Gastrocnemius medialis (tissue), 4 donors: Measurements from ENCODE around the gene PTPN3. TPM values are rescaled to one million over a fixed set of nuclear protein-coding genes. Genes with fewer than 3 reads are reported as not detected.

ENCODE experiments used
- ATAC-seq, 2 donors: fragments of 150-250 bp; one replicate each; pipeline ENCODE4 v1.9.1; 2016
- DNase-seq, 2 donors: peaks; one replicate each; pipeline ENCODE4 v3.0.0-alpha.2; 2019
- H3K27ac ChIP-seq, 4 donors: fragments of 200-600 bp; sonication (generic); 1 replicate in 1 of 4; 2 replicates in 3 of 4; pipeline ENCODE4 v1.5.1; 2016 to 2018; ENCODE audit warnings: mild to moderate bottlenecking in 2 of 4, moderate library complexity in 1 of 4
- H3K27me3 ChIP-seq, 3 donors: fragments of 200-600 bp; sonication (generic) in 2 of 3; 1 replicate in 1 of 3; 2 replicates in 2 of 3; pipeline versions ENCODE4 v1.5.1 to v1.6.0; 2016 to 2019; ENCODE audit warnings: mild to moderate bottlenecking in 1 of 3, moderate library complexity in 1 of 3
- H3K36me3 ChIP-seq, 2 donors: fragments of 200-600 bp; sonication (generic) in 1 of 2; one replicate each; pipeline ENCODE4 v1.5.1; 2017 to 2018
- H3K4me1 ChIP-seq, 2 donors: fragments of 200-600 bp; sonication (generic) in 1 of 2; one replicate each; pipeline ENCODE4 v1.5.1; 2016 to 2017; ENCODE audit warnings: mild to moderate bottlenecking in 2 of 2
- H3K4me3 ChIP-seq, 4 donors: fragments of 200-600 bp; sonication (generic) in 3 of 4; 1 replicate in 1 of 4; 2 replicates in 3 of 4; pipeline ENCODE4 v1.5.1; 2016 to 2019; ENCODE audit warnings: mild to moderate bottlenecking in 2 of 4
- H3K9me3 ChIP-seq, 3 donors: fragments of 200-600 bp; sonication (generic) in 2 of 3; 1 replicate in 1 of 3; 2 replicates in 2 of 3; pipeline ENCODE4 v1.5.1; 2016 to 2019
- POLR2A ChIP-seq, 2 donors: fragments of 450-650 bp; IDR thresholded peaks; one replicate each; pipeline ENCODE4 v1.6.1; 2017; ENCODE audit warnings: antibody characterized with exemption in 2 of 2, mild to moderate bottlenecking in 2 of 2, moderate library complexity in 2 of 2
- in situ Hi-C, 4 donors: fragments of 200-750 bp; cut with MboI; loops; one replicate each; pipeline versions ENCODE4 v1.15.0 to v1.8.0; 2017; ENCODE audit warnings: low sequenced_read_pairs in 4 of 4
- intact Hi-C: fragments of 100-400 bp; cut with DNase I; formaldehyde crosslinking; loops from one replicate; pipeline ENCODE4 v1.15.1; 2023; ENCODE audit warnings: low total_unique reads
- microRNA-seq, 2 donors: library from miRNA; unstranded; fragments of <30 nt; microRNA quantifications; one replicate each; pipeline ENCODE4, GENCODE V29; 2016; ENCODE audit warnings: borderline replicate concordance in 2 of 2
- total RNA-seq, 4 donors: library from RNA; depleted of rRNA; stranded (reverse); fragments of >200 nt; gene quantifications; one replicate each; pipeline versions ENCODE4 v1.1.0 to v1.2.3, GENCODE V29; 2016
- TF ChIP-seq, protein P1 (sequence below), 5 experiments: fragments of 450-650 bp in 3 of 5; fragments of 200-600 bp in 2 of 5; sonication (generic) in 2 of 5; IDR thresholded peaks in 4 of 5; conservative IDR thresholded peaks in 1 of 5; 1 replicate in 4 of 5; 2 replicates in 1 of 5; pipeline ENCODE4 v1.5.1; 2016 to 2019; ENCODE audit warnings: antibody characterized with exemption in 5 of 5, mild to moderate bottlenecking in 3 of 5, moderate library complexity in 3 of 5

PTPN3 gene
- total RNA-seq, 4 donors from 2014 or later, result 15.6 to 305 (median 82.2) TPM

GRCh38 chr9:109335121-109335520, 163.0 kb downstream of the PTPN3 start:
- no peak overlapping the region for H3K27ac ChIP-seq
- H3K27me3 ChIP-seq, result no peaks in the 10 kb centered on the region
- TF ChIP-seq, protein P1, sequence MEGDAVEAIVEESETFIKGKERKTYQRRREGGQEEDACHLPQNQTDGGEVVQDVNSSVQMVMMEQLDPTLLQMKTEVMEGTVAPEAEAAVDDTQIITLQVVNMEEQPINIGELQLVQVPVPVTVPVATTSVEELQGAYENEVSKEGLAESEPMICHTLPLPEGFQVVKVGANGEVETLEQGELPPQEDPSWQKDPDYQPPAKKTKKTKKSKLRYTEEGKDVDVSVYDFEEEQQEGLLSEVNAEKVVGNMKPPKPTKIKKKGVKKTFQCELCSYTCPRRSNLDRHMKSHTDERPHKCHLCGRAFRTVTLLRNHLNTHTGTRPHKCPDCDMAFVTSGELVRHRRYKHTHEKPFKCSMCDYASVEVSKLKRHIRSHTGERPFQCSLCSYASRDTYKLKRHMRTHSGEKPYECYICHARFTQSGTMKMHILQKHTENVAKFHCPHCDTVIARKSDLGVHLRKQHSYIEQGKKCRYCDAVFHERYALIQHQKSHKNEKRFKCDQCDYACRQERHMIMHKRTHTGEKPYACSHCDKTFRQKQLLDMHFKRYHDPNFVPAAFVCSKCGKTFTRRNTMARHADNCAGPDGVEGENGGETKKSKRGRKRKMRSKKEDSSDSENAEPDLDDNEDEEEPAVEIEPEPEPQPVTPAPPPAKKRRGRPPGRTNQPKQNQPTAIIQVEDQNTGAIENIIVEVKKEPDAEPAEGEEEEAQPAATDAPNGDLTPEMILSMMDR (IDR thresholded peaks at IDR 0.05 in 4 of 5, conservative IDR thresholded peaks at IDR 0.05 in 1 of 5), result no peak
- no peak for TF ChIP-seq POLR2A (IDR thresholded peaks at IDR 0.05)
- DNase-seq (no peak), ATAC-seq (no peak)
- no peak overlapping the region for H3K4me3 ChIP-seq
- H3K4me1 ChIP-seq, result no peaks in the 10 kb centered on the region
- no peaks in the 10 kb centered on the region for H3K36me3 ChIP-seq
- intact Hi-C loops, result no loop called here
- H3K9me3 ChIP-seq, result no peaks in the 10 kb centered on the region
- in situ Hi-C loops, result no loop called here

DNA sequence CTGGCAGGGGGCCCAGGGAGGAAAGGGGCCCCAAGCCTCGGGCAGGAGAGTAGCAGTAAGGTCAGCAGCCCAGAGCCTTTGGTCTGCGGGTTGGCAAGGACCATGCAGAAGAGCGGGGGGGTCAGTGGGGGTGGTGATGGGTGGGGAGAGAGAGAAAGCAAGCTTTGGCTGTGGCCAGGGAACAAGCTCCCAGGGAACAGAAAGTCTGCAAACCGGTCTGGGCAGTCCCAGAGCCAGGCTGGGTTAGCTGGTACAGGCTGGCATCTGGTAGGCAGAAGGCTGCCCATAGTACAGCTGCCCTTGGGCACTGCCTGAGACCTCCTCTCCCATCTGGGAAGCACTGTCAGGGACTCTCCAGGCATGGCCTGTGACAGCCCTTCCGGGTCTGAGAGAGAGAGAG, 166.8 kb downstream of the PTPN3 start:
- DNase-seq (no peak), ATAC-seq (no peak)
- no peaks in the 10 kb centered on the region for H3K9me3 ChIP-seq
- no peak overlapping the region for H3K4me3 ChIP-seq
- no peak overlapping the region for H3K27ac ChIP-seq
- in situ Hi-C loops, result no loop called here
- H3K4me1 ChIP-seq, result no peaks in the 10 kb centered on the region
- TF ChIP-seq, protein P1 (IDR thresholded peaks at IDR 0.05 in 4 of 5, conservative IDR thresholded peaks at IDR 0.05 in 1 of 5), result no peak
- no peak for TF ChIP-seq POLR2A (IDR thresholded peaks at IDR 0.05)
- intact Hi-C loops, result no loop called here
- no peaks in the 10 kb centered on the region for H3K27me3 ChIP-seq
- H3K36me3 ChIP-seq, result no peaks in the 10 kb centered on the region

GRCh38 chr9:109329638-109330258, 168.4 kb downstream of the PTPN3 start:
- in situ Hi-C loops, result loop anchor here in 1 of 4 donors (10.0 kb wide), 1 partner anchor 85 kb away; no protein-coding TSS in a partner anchor
- H3K4me3 ChIP-seq, result no peak overlapping the region
- no peaks in the 10 kb centered on the region for H3K4me1 ChIP-seq
- ATAC-seq, result no peak
- intact Hi-C loops, result no loop called here
- TF ChIP-seq, protein P1 (IDR thresholded peaks at IDR 0.05 in 4 of 5, conservative IDR thresholded peaks at IDR 0.05 in 1 of 5), result no peak
- no peaks in the 10 kb centered on the region for H3K36me3 ChIP-seq
- H3K27me3 ChIP-seq, result no peaks in the 10 kb centered on the region
- DNase-seq, result no peak
- H3K9me3 ChIP-seq, result no peaks in the 10 kb centered on the region
- no peak overlapping the region for H3K27ac ChIP-seq

DNA sequence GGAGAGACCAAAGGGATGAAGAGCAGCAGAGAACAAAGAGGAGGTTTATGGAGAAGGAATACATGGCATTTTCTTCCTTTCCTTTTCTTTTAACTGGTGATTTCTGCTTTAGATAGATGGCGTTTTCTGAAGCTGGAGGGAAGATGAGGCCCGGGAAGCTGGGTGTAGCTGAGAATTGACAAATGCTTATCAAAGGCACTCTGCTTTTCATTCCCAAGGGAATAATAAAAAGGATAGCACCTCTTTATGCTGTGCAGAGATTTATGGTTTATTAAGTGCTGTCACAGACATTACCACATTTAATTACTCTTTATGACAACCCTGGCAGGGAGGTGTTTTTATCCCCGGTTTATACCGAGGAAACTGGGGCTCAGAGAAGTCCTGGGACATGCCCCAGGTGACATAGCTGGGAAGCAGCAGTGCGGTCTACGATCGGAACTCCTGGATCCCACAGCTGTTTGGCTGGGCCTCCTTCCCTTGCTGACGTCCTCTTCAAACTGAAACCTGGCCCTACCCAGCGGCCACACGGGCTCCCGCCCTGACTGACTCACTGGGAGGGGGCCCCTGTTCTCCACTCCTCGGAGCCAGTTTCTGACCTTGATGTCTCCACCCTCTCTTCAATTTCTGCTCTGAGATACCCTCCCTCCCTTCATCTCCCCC, 169.0 kb downstream of the PTPN3 start:
- in situ Hi-C loops (loop anchor here in 1 of 4 donors (10.0 kb wide), 1 partner anchor 84 kb away; no protein-coding TSS in a partner anchor), intact Hi-C loops (no loop called here)
- DNase-seq (peak in 1 of 2 donors; percentile 30), ATAC-seq (peak; percentile 33 to 39)
- Histone ChIP-seq H3K36me3 (no peaks in the 10 kb centered on the region), H3K4me1 (no peaks in the 10 kb centered on the region), H3K9me3 (no peaks in the 10 kb centered on the region), H3K4me3 (no peak overlapping the region), H3K27ac (no peak overlapping the region), H3K27me3 (no peaks in the 10 kb centered on the region)
- TF ChIP-seq POLR2A (IDR thresholded peaks at IDR 0.05), result no peak
- TF ChIP-seq, protein P1 (IDR thresholded peaks at IDR 0.05 in 4 of 5, conservative IDR thresholded peaks at IDR 0.05 in 1 of 5), result no peak

Small RNA genes lying within 50 kb of the gene (microRNA-seq; reads per million reads assigned to microRNA genes)
- gene MIR3927, result 0 reads per million in 2 donors

Other genes with a start within 250 kb of the PTPN3 start
- gene EPB41L4B, start 177.2 kb downstream of the PTPN3 start, total RNA-seq, result 1 to 10 TPM; 3.8 to 6.9 (median 6.1) TPM